SU-DHL-6 (cell line): ENCODE measurements around the gene CASP14.

Experiments used
- H2AFZ ChIP-seq: fragments of 200-600 bp; sonication (generic); 2 replicates; pipeline ENCODE4 v1.6.1; 2014; ENCODE audit warnings: low read depth, mild to moderate bottlenecking, moderate library complexity, mixed read lengths, antibody characterized with exemption, low read length; ENCODE audit not compliant: severe bottlenecking
- H3F3A ChIP-seq: fragments of 200-600 bp; shearing (Covaris generic); 2 replicates; pipeline ENCODE4 v1.6.0; 2016; ENCODE audit warnings: antibody characterized with exemption, mild to moderate bottlenecking; ENCODE audit not compliant: insufficient read depth
- H3K27ac ChIP-seq: fragments of 200-600 bp; sonication (generic); 2 replicates; pipeline ENCODE4 v1.5.1; 2016; ENCODE audit warnings: low read depth, mild to moderate bottlenecking, low read length, moderate library complexity, mixed read lengths
- H3K27me3 ChIP-seq: fragments of 200-600 bp; sonication (generic), shearing (Covaris generic); 2 replicates; pipeline ENCODE4 v1.6.0; 2014; ENCODE audit warnings: mild to moderate bottlenecking, low read length
- H3K36me3 ChIP-seq: fragments of 200-600 bp; sonication (generic); 2 replicates; pipeline ENCODE4 v1.6.1; 2014; ENCODE audit warnings: mild to moderate bottlenecking, low read length, mixed read lengths
- H3K4me2 ChIP-seq: fragments of 300-600, 200-600 bp; shearing (Covaris generic), sonication (generic); 2 replicates; pipeline ENCODE4 v1.6.0; 2014; ENCODE audit warnings: low read length, low read depth, mild to moderate bottlenecking; ENCODE audit not compliant: poor library complexity, severe bottlenecking
- H3K4me3 ChIP-seq: fragments of 200-600 bp; sonication (generic); 2 replicates; pipeline ENCODE4 v1.5.1; 2014; ENCODE audit warnings: antibody characterized with exemption, low read length, mild to moderate bottlenecking, mixed read lengths; ENCODE audit not compliant: insufficient read depth, poor library complexity, severe bottlenecking
- H3K79me2 ChIP-seq: fragments of 200-600 bp; sonication (generic); 2 replicates; pipeline ENCODE4 v1.6.1; 2014; ENCODE audit warnings: mild to moderate bottlenecking, low read length, moderate library complexity; ENCODE audit not compliant: insufficient read depth
- H3K9ac ChIP-seq: fragments of 200-600 bp; sonication (generic); 2 replicates; pipeline ENCODE4 v1.7.0; 2014; ENCODE audit warnings: mild to moderate bottlenecking, low read length
- H3K9me2 ChIP-seq: fragments of 200-600 bp; sonication (generic); replicated peaks from 2 replicates; pipeline ENCODE4 v1.6.1; 2014; ENCODE audit warnings: low read length; ENCODE audit not compliant: insufficient read depth
- H3K9me3 ChIP-seq: fragments of 200-600 bp; sonication (generic); 2 replicates; pipeline ENCODE4 v1.6.1; 2014; ENCODE audit warnings: low read length, mixed read lengths; ENCODE audit not compliant: insufficient read depth
- H4K20me1 ChIP-seq: fragments of 200-600 bp; sonication (generic); 2 replicates; pipeline ENCODE4 v1.6.1; 2014; ENCODE audit warnings: low read depth, mild to moderate bottlenecking, antibody characterized with exemption, low read length, moderate library complexity, mixed read lengths
- EZH2phosphoT487 ChIP-seq: fragments of 200-600 bp; sonication (generic), shearing (Covaris generic); conservative IDR thresholded peaks from 2 replicates; pipeline ENCODE4 v1.6.1; 2018; ENCODE audit warnings: mild to moderate bottlenecking, antibody characterized with exemption, low read length, moderate library complexity, mixed read lengths
- TF ChIP-seq, protein P1 (sequence below): fragments of 200-600 bp; sonication (generic); IDR thresholded peaks from one replicate; pipeline ENCODE4 v1.5.1; 2017; ENCODE audit warnings: antibody characterized with exemption, mild to moderate bottlenecking, low read length, moderate library complexity; ENCODE audit not compliant: insufficient read depth, poor library complexity, severe bottlenecking

The CASP14 gene

DNA sequence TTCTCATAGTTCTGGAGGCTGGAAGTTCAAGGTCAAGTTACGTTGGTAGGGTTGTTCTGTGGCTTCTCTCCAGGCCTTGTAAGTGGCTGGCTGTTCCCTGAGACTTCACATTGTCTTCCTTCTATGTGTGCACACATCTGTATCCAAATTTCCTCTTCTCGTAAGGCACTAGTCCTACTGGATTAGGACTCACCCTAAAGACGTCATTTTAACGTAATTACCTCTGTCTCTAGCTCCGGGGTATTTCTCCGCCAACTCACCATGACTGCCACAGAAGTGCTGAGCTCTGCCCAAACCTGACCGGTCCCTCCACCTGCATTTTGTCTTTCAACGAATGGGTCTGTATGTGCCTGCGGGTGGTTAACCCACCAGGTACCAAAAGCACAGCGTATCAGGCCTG lies 49.2 kb downstream of the CASP14 start:
- Histone ChIP-seq H3K27ac (no peak overlapping the region), H4K20me1 (no peaks in the 10 kb centered on the region), H3K4me3 (no peak overlapping the region), H3K9me2 (no peaks in the 10 kb centered on the region), H3F3A (no peaks in the 10 kb centered on the region), H3K4me2 (no peak overlapping the region), H3K9me3 (no peaks in the 10 kb centered on the region), H3K9ac (no peak overlapping the region), H3K36me3 (no peaks in the 10 kb centered on the region), H2AFZ (no peak overlapping the region), H3K79me2 (no peaks in the 10 kb centered on the region), H3K27me3 (no peaks in the 10 kb centered on the region)
- TF ChIP-seq, protein P1, sequence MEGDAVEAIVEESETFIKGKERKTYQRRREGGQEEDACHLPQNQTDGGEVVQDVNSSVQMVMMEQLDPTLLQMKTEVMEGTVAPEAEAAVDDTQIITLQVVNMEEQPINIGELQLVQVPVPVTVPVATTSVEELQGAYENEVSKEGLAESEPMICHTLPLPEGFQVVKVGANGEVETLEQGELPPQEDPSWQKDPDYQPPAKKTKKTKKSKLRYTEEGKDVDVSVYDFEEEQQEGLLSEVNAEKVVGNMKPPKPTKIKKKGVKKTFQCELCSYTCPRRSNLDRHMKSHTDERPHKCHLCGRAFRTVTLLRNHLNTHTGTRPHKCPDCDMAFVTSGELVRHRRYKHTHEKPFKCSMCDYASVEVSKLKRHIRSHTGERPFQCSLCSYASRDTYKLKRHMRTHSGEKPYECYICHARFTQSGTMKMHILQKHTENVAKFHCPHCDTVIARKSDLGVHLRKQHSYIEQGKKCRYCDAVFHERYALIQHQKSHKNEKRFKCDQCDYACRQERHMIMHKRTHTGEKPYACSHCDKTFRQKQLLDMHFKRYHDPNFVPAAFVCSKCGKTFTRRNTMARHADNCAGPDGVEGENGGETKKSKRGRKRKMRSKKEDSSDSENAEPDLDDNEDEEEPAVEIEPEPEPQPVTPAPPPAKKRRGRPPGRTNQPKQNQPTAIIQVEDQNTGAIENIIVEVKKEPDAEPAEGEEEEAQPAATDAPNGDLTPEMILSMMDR: no peak
- TF ChIP-seq EZH2phosphoT487: no peak

DNA sequence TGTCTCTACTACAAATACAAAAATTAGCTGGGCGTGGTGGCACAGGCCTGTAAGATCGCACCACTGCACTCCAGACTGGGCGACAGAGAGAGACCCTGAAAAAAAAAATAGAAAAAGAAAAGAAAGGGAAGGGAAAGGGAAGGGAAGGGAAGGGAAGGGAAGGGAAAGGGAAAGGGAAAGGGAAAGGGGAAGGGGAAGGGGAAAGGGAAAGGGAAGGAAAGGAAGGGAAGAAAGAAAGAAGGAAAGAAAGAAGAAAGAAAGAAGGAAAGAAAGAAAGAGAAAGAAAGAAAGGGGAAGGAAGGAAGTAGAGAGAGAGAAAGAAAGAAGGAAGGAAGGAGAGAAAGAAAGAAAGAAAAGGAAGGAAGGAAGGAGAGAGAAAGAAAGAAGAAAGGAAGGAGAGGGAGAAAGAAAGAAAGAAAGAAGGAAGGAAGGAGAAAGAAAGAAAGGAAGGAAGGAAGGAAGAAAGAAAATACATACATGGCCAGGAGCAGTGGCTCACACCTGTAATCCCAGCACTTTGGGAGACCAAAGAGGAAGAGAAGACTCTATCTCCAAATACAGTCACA lies 49.8 kb downstream of the CASP14 start:
- H2AFZ ChIP-seq: no peak overlapping the region
- no peak overlapping the region for H3K4me3 ChIP-seq
- no peak overlapping the region for H3K27ac ChIP-seq
- H3K27me3 ChIP-seq: no peaks in the 10 kb centered on the region
- H3K9ac ChIP-seq: no peak overlapping the region
- H3F3A ChIP-seq: no peaks in the 10 kb centered on the region
- no peaks in the 10 kb centered on the region for H4K20me1 ChIP-seq
- no peak overlapping the region for H3K4me2 ChIP-seq
- H3K9me2 ChIP-seq: no peaks in the 10 kb centered on the region
- H3K79me2 ChIP-seq: no peaks in the 10 kb centered on the region
- TF ChIP-seq, protein P1: no peak
- no peak for TF ChIP-seq EZH2phosphoT487
- H3K36me3 ChIP-seq: no peaks in the 10 kb centered on the region
- no peaks in the 10 kb centered on the region for H3K9me3 ChIP-seq

DNA sequence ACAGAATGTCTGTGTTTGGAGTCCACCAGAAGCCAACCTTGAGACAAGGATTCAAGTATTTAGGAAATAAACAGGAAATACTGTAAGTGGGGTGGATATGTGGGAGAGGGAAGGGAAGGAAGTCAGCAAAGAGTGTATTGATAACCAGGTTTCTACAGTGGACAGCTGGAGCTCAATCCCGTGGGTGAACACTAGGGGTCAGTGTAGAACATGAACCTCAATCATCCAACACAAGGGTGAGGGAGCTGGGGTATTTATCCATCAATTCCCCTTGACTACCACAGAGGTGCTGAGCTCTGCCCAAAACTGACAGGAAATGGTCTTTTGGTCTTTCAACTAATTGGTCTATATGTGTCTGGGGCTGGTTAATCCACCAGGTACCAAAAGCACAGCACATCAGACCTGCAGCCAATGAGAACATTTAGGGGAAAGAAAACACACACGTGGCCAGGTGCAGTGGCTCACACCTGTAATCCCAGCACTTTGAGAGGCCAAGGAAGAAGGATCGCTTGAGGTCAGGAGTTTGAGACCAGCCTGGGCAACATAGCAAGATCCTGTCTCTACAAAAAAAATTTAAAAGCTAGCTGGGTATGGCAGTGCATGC lies 52.3 kb downstream of the CASP14 start:
- H3K27me3 ChIP-seq: no peaks in the 10 kb centered on the region

More for the DNA sequence above, 52.3 kb downstream of the CASP14 start:
- no peak overlapping the region for H3K27ac ChIP-seq
- H3F3A ChIP-seq: no peaks in the 10 kb centered on the region
- no peak overlapping the region for H2AFZ ChIP-seq
- H4K20me1 ChIP-seq: no peaks in the 10 kb centered on the region
- no peak for TF ChIP-seq EZH2phosphoT487
- TF ChIP-seq, protein P1: peak; percentile 52
- no peaks in the 10 kb centered on the region for H3K9me3 ChIP-seq
- H3K4me3 ChIP-seq: no peak overlapping the region
- no peak overlapping the region for H3K9ac ChIP-seq
- no peaks in the 10 kb centered on the region for H3K79me2 ChIP-seq
- H3K9me2 ChIP-seq: no peaks in the 10 kb centered on the region
- no peaks in the 10 kb centered on the region for H3K36me3 ChIP-seq
- no peak overlapping the region for H3K4me2 ChIP-seq
